GM18505 (cell line): ENCODE data around the gene PRKCH.

Experiments used
- ATAC-seq: cut with Tn5 transposase; IDR thresholded peaks from one replicate; pipeline ENCODE4 v1.9.1; 2021; ENCODE audit not compliant: unreplicated experiment
- POLR2A ChIP-seq: IDR thresholded peaks from 4 replicates; pipeline ENCODE4 v1.6.1; 2011; ENCODE audit warnings: borderline replicate concordance; ENCODE audit not compliant: insufficient read depth, insufficient read length; ENCODE audit errors: extremely low read depth

Gene PRKCH

GRCh38 chr14:61542848-61543790 lies 221.7 kb downstream of the PRKCH start:
- no peak for ATAC-seq
- no peak for TF ChIP-seq POLR2A

GRCh38 chr14:61543946-61544345 lies 222.6 kb downstream of the PRKCH start:
- no peak for ATAC-seq
- TF ChIP-seq POLR2A, result no peak

- ATAC-seq, result no peak
- TF ChIP-seq POLR2A, result no peak
Observed at GRCh38 chr14:61544448-61545330, 223.3 kb downstream of the PRKCH start.

GRCh38 chr14:61545726-61546455 lies 224.5 kb downstream of the PRKCH start:
- no peak for TF ChIP-seq POLR2A
- no peak for ATAC-seq

- no peak for TF ChIP-seq POLR2A
- no peak for ATAC-seq
Observed at GRCh38 chr14:61547186-61548069, 226.0 kb downstream of the PRKCH start.

GRCh38 chr14:61549425-61549824 lies 228.0 kb downstream of the PRKCH start:
- ATAC-seq, result no peak
- TF ChIP-seq POLR2A, result no peak

GRCh38 chr14:61551384-61551783 lies 230.0 kb downstream of the PRKCH start:
- no peak for ATAC-seq
- TF ChIP-seq POLR2A, result no peak

GRCh38 chr14:61552241-61552640 lies 230.9 kb downstream of the PRKCH start:
- no peak for ATAC-seq
- no peak for TF ChIP-seq POLR2A

- no peak for TF ChIP-seq POLR2A
- ATAC-seq, result no peak
Observed at GRCh38 chr14:61553730-61554641, 232.6 kb downstream of the PRKCH start.

GRCh38 chr14:61555056-61555838 lies 233.9 kb downstream of the PRKCH start:
- no peak for TF ChIP-seq POLR2A
- ATAC-seq, result no peak

GRCh38 chr14:61556455-61556854 lies 235.1 kb downstream of the PRKCH start:
- no peak for TF ChIP-seq POLR2A
- no peak for ATAC-seq

- no peak for TF ChIP-seq POLR2A
- no peak for ATAC-seq
Observed at GRCh38 chr14:61557262-61557661, 235.9 kb downstream of the PRKCH start.
